Skeletal muscle satellite cell (primary cell): ENCODE data around the gene TIGIT.

Experiments used
- H3K27me3 ChIP-seq: 2 replicates; pipeline ENCODE4 v1.7.0; 2013; ENCODE audit warnings: low read length; ENCODE audit not compliant: control insufficient read depth, insufficient read depth
- H3K36me3 ChIP-seq: 2 replicates; pipeline ENCODE4 v1.7.0; 2013; ENCODE audit warnings: mild to moderate bottlenecking, control low read depth, low read length; ENCODE audit not compliant: insufficient read depth
- H3K4me1 ChIP-seq: 2 replicates; pipeline ENCODE4 v1.7.0; 2013; ENCODE audit warnings: low read length; ENCODE audit not compliant: control insufficient read depth, insufficient read depth
- H3K4me2 ChIP-seq: 2 replicates; pipeline ENCODE4 v1.7.0; 2013; ENCODE audit warnings: mild to moderate bottlenecking, low read length
- H3K4me3 ChIP-seq: 2 replicates; pipeline ENCODE4 v1.7.0; 2013; ENCODE audit warnings: low read length
- H3K9ac ChIP-seq: 2 replicates; pipeline ENCODE4 v1.7.0; 2013; ENCODE audit warnings: mild to moderate bottlenecking, low read depth, low read length, moderate library complexity
- H3K9me3 ChIP-seq: replicated peaks from 2 replicates; pipeline ENCODE4 v1.7.0; 2013; ENCODE audit warnings: mild to moderate bottlenecking, control low read depth, low read length

TIGIT gene

GRCh38 chr3:114356066-114356465 lies 62.2 kb downstream of the TIGIT start:
- Histone ChIP-seq H3K36me3 (peaks cover 2% of the 10 kb centered on the region), H3K9ac (no peak overlapping the region), H3K27me3 (no peaks in the 10 kb centered on the region), H3K9me3 (no peaks in the 10 kb centered on the region), H3K4me3 (no peak overlapping the region), H3K4me2 (no peak overlapping the region), H3K4me1 (no peaks in the 10 kb centered on the region)

GRCh38 chr3:114356525-114356924 lies 62.7 kb downstream of the TIGIT start:
- no peak overlapping the region for H3K4me2 ChIP-seq
- H3K36me3 ChIP-seq = no peaks in the 10 kb centered on the region
- H3K4me3 ChIP-seq = no peak overlapping the region
- H3K9ac ChIP-seq = no peak overlapping the region
- no peaks in the 10 kb centered on the region for H3K9me3 ChIP-seq
- no peaks in the 10 kb centered on the region for H3K27me3 ChIP-seq
- H3K4me1 ChIP-seq = no peaks in the 10 kb centered on the region
